ENCODE measurements around the gene MED25. TPM values are rescaled to one million over a fixed set of nuclear protein-coding genes. Genes with fewer than 3 reads are reported as not detected.

The MED25 gene
- total RNA-seq, 4 donors from 2014 or later: 16.9 to 27.7 (median 23.9) TPM

- peak; percentile 39 for DNase-seq
- H3K4me1 ChIP-seq: peaks cover 6 to 54% (median 29%) of the 10 kb centered on the region in 3 donors
- peak within 1 kb of the TSS; percentile 94 to 100 (median 100) for H3K27ac ChIP-seq
- 1 to 5% methylated on average over 18 to 35 of the region's 98 CpGs for WGBS, 2 donors
- H3K27me3 ChIP-seq: no peaks in the 10 kb centered on the region
- peak within 1 kb of the TSS; percentile 56 to 98 (median 96) for H3K4me3 ChIP-seq
- TF ChIP-seq, protein P1, sequence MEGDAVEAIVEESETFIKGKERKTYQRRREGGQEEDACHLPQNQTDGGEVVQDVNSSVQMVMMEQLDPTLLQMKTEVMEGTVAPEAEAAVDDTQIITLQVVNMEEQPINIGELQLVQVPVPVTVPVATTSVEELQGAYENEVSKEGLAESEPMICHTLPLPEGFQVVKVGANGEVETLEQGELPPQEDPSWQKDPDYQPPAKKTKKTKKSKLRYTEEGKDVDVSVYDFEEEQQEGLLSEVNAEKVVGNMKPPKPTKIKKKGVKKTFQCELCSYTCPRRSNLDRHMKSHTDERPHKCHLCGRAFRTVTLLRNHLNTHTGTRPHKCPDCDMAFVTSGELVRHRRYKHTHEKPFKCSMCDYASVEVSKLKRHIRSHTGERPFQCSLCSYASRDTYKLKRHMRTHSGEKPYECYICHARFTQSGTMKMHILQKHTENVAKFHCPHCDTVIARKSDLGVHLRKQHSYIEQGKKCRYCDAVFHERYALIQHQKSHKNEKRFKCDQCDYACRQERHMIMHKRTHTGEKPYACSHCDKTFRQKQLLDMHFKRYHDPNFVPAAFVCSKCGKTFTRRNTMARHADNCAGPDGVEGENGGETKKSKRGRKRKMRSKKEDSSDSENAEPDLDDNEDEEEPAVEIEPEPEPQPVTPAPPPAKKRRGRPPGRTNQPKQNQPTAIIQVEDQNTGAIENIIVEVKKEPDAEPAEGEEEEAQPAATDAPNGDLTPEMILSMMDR (IDR thresholded peaks at IDR 0.05): peak in 2 of 6 experiments; percentile 5 to 14
- TF ChIP-seq POLR2A (IDR thresholded peaks at IDR 0.05): peak in 3 of 4 donors; percentile 48 to 91 (median 61)
- H3K9me3 ChIP-seq: no peaks in the 10 kb centered on the region
- peaks cover 0 to 16% (median 0%) of the 10 kb centered on the region in 3 donors for H3K36me3 ChIP-seq
- intact Hi-C loops (cut with DNase I): no loop called here
Observed at GRCh38 chr19:49850487-49851342, 32.6 kb downstream of the MED25 start, which contains the start of gene PTOV1. TSS of gene PTOV1 (plus strand) at chr19:49851159.

- DNase-seq: no peak
- intact Hi-C loops (cut with DNase I): no loop called here
- Histone ChIP-seq H3K4me3 (peak overlapping the region; percentile 56 to 98 (median 96)), H3K27ac (peak overlapping the region; percentile 94 to 100 (median 100)), H3K4me1 (peaks cover 6 to 54% (median 29%) of the 10 kb centered on the region in 3 donors), H3K9me3 (no peaks in the 10 kb centered on the region), H3K36me3 (peaks cover 3 to 26% (median 4%) of the 10 kb centered on the region in 3 donors), H3K27me3 (no peaks in the 10 kb centered on the region)
- TF ChIP-seq, protein P1 (IDR thresholded peaks at IDR 0.05): no peak
- no peak for TF ChIP-seq POLR2A (IDR thresholded peaks at IDR 0.05)
- WGBS, 2 donors: 0 to 3% methylated on average over 7 to 20 of the region's 78 CpGs
Observed at GRCh38 chr19:49851456-49852259, 33.6 kb downstream of the MED25 start.

DNA sequence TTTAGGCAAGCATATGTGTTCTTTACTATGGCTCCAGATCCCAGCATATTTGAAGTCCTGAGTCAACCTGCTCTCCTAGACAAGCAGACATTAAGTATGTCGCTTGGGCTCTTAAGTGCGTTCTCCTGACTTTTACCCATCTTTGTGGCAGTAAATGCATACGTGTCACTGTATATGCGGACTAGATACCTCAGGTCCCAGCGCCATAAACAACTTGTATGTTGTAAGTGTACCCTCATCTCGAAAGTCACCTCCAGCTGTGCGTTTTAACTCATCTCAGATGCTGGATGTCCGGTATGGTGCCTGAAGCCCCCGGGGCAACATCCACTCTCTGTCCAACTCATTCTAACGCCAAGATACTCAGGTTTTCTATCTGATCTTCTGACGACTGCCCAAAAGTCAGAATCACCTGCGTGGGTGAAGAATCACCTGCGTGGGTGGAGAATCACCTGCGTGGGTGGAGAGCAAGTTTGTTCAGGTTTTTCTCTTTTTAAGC is 34.6 kb downstream of the MED25 start:
- intact Hi-C loops (cut with DNase I): no loop called here
- peak overlapping the region in 3 of 4 donors; percentile 95 to 98 (median 98) for H3K4me3 ChIP-seq
- 44 to 47% methylated on average over 14 of the region's 14 CpGs for WGBS, 2 donors
- no peaks in the 10 kb centered on the region for H3K9me3 ChIP-seq
- no peak for TF ChIP-seq POLR2A (IDR thresholded peaks at IDR 0.05)
- TF ChIP-seq, protein P1 (IDR thresholded peaks at IDR 0.05): no peak
- no peak for DNase-seq
- H3K4me1 ChIP-seq: peaks cover 6 to 54% (median 29%) of the 10 kb centered on the region in 3 donors
- peaks cover 7 to 36% (median 11%) of the 10 kb centered on the region in 3 donors for H3K36me3 ChIP-seq
- H3K27ac ChIP-seq: no peak overlapping the region
- no peaks in the 10 kb centered on the region for H3K27me3 ChIP-seq

GRCh38 chr19:49853852-49854377 is 35.8 kb downstream of the MED25 start:
- Histone ChIP-seq H3K36me3 (peaks cover 15 to 48% (median 19%) of the 10 kb centered on the region in 3 donors), H3K9me3 (no peaks in the 10 kb centered on the region), H3K4me3 (no peak overlapping the region), H3K27ac (no peak overlapping the region), H3K4me1 (peaks cover 6 to 43% (median 20%) of the 10 kb centered on the region in 3 donors), H3K27me3 (no peaks in the 10 kb centered on the region)
- WGBS, 2 donors: 77% methylated on average over 4 of the region's 10 CpGs; no CpG with 5 or more reads in 1 of the 2 donors
- intact Hi-C loops (cut with DNase I): no loop called here
- no peak for DNase-seq
- TF ChIP-seq, protein P1 (IDR thresholded peaks at IDR 0.05): no peak
- TF ChIP-seq POLR2A (IDR thresholded peaks at IDR 0.05): no peak
